ENCODE data around the gene RANBP17.

- TF ChIP-seq CTCF (IDR thresholded peaks at IDR 0.05), result no peak
- TF ChIP-seq EP300 (IDR thresholded peaks at IDR 0.05), result no peak
- TF ChIP-seq POLR2A (IDR thresholded peaks at IDR 0.05), result no peak
Measured at GRCh38 chr5:171340042-171340441, 478.2 kb downstream of the RANBP17 start.
